NCI-H526 (cell line): ENCODE data around the gene GNG7.
"Not testable (repeated sequence)": the region's sequence is repeated elsewhere in the genome, so short reads cannot be mapped to it uniquely, and the experiment has no call there.

ENCODE experiments used
- DNase-seq, 2 experiments: peaks; one replicate each; lab custom pipeline; 2025; lab: John Stamatoyannopoulos, UW

Gene GNG7

GRCh38 chr19:2511570-2511969 is 190.9 kb downstream of the GNG7 start:
- no peak for DNase-seq

- no peak for DNase-seq
These were observed 193.4 kb downstream of the GNG7 start for GRCh38 chr19:2509096-2509495.

GRCh38 chr19:2507109-2507508 is 195.4 kb downstream of the GNG7 start:
- peak; percentile 30 to 54 for DNase-seq

- DNase-seq, result not testable (repeated sequence)
These were observed 195.8 kb downstream of the GNG7 start for GRCh38 chr19:2506656-2507055.

- no peak for DNase-seq
These were observed 198.9 kb downstream of the GNG7 start for GRCh38 chr19:2503521-2504109.

GRCh38 chr19:2500841-2501261 is 201.6 kb downstream of the GNG7 start:
- DNase-seq, result no peak

GRCh38 chr19:2500156-2500555 is 202.3 kb downstream of the GNG7 start:
- no peak for DNase-seq

GRCh38 chr19:2497186-2497585 is 205.3 kb downstream of the GNG7 start:
- DNase-seq, result no peak

- no peak for DNase-seq
These were observed 206.7 kb downstream of the GNG7 start for GRCh38 chr19:2495651-2496316.

GRCh38 chr19:2495130-2495641 is 207.3 kb downstream of the GNG7 start:
- DNase-seq, result peak in 1 of 2 experiments; percentile 24

- peak in 1 of 2 experiments; percentile 58 for DNase-seq
These were observed 207.9 kb downstream of the GNG7 start for GRCh38 chr19:2494447-2495129.

GRCh38 chr19:2494084-2494446 is 208.4 kb downstream of the GNG7 start:
- no peak for DNase-seq

GRCh38 chr19:2493448-2493847 is 209.0 kb downstream of the GNG7 start:
- not testable (repeated sequence) for DNase-seq

- no peak for DNase-seq
These were observed 209.6 kb downstream of the GNG7 start for GRCh38 chr19:2492870-2493269.

GRCh38 chr19:2491130-2491801 is 211.2 kb downstream of the GNG7 start:
- peak in 1 of 2 experiments; percentile 54 for DNase-seq

- peak; percentile 26 to 51 for DNase-seq
These were observed 211.8 kb downstream of the GNG7 start for GRCh38 chr19:2490659-2491058.

GRCh38 chr19:2488942-2489731 is 213.4 kb downstream of the GNG7 start:
- peak in 1 of 2 experiments; percentile 58 for DNase-seq

- no peak for DNase-seq
These were observed 214.0 kb downstream of the GNG7 start for GRCh38 chr19:2488405-2488941.

GRCh38 chr19:2487842-2488241 is 214.7 kb downstream of the GNG7 start:
- DNase-seq, result no peak

- DNase-seq, result no peak
These were observed 215.4 kb downstream of the GNG7 start for GRCh38 chr19:2487090-2487489.

- DNase-seq, result no peak
These were observed 217.1 kb downstream of the GNG7 start for GRCh38 chr19:2485428-2485827.
